GM19240 (cell line): ENCODE measurements around the gene DSG2.

Source experiments
- DNase-seq: peaks from one replicate; pipeline ENCODE4 v3.0.0; 2011; ENCODE audit warnings: low spot score; ENCODE audit not compliant: insufficient read length

DSG2 gene

GRCh38 chr18:31555971-31556747 is 58.2 kb downstream of the DSG2 start:
- DNase-seq = peak; percentile 21

GRCh38 chr18:31557446-31557845 is 59.5 kb downstream of the DSG2 start:
- no peak for DNase-seq

- no peak for DNase-seq
Measured at GRCh38 chr18:31558567-31558966, 60.6 kb downstream of the DSG2 start.

GRCh38 chr18:31562726-31563125 is 64.7 kb downstream of the DSG2 start:
- DNase-seq = no peak

- DNase-seq = no peak
Measured at GRCh38 chr18:31563778-31564177, 65.8 kb downstream of the DSG2 start.

GRCh38 chr18:31565345-31565744 is 67.4 kb downstream of the DSG2 start:
- no peak for DNase-seq

GRCh38 chr18:31565782-31566512 is 68.0 kb downstream of the DSG2 start:
- DNase-seq = no peak

GRCh38 chr18:31566576-31567306 is 68.8 kb downstream of the DSG2 start:
- DNase-seq = no peak

- no peak for DNase-seq
Measured at GRCh38 chr18:31572368-31572767, 74.4 kb downstream of the DSG2 start.

GRCh38 chr18:31573051-31573450 is 75.1 kb downstream of the DSG2 start:
- DNase-seq = no peak

- no peak for DNase-seq
Measured at GRCh38 chr18:31574359-31574758, 76.4 kb downstream of the DSG2 start.

- DNase-seq = no peak
Measured at GRCh38 chr18:31575515-31576257, 77.7 kb downstream of the DSG2 start.

GRCh38 chr18:31576670-31577069 is 78.7 kb downstream of the DSG2 start:
- DNase-seq = no peak

- DNase-seq = no peak
Measured at GRCh38 chr18:31577195-31577594, 79.2 kb downstream of the DSG2 start.

GRCh38 chr18:31578126-31578525 is 80.1 kb downstream of the DSG2 start:
- no peak for DNase-seq

GRCh38 chr18:31579375-31579774 is 81.4 kb downstream of the DSG2 start:
- DNase-seq = no peak

GRCh38 chr18:31581498-31582197 is 83.7 kb downstream of the DSG2 start:
- no peak for DNase-seq

- no peak for DNase-seq
Measured at GRCh38 chr18:31583185-31583854, 85.3 kb downstream of the DSG2 start.

GRCh38 chr18:31585991-31586390 is 88.0 kb downstream of the DSG2 start:
- no peak for DNase-seq

- no peak for DNase-seq
Measured at GRCh38 chr18:31586616-31587015, 88.6 kb downstream of the DSG2 start.
